NCI-H1092 (cell line): ENCODE data around the gene TIMM29.
"Not testable (repeated sequence)": the region's sequence is repeated elsewhere in the genome, so short reads cannot be mapped to it uniquely, and the experiment has no call there.

Experiments used
- DNase-seq: peaks from one replicate; lab custom pipeline; 2025; lab: John Stamatoyannopoulos, UW

Gene TIMM29

GRCh38 chr19:10912619-10913018 is 16.0 kb upstream of the TIMM29 start:
- no peak for DNase-seq

GRCh38 chr19:10913716-10914340 is 14.8 kb upstream of the TIMM29 start:
- DNase-seq: no peak

GRCh38 chr19:10915130-10916091 is 13.2 kb upstream of the TIMM29 start:
- no peak for DNase-seq

- no peak for DNase-seq
These were observed 12.0 kb upstream of the TIMM29 start for GRCh38 chr19:10916602-10917001.

GRCh38 chr19:10918359-10918758 is 10.3 kb upstream of the TIMM29 start:
- DNase-seq: no peak

- no peak for DNase-seq
These were observed 9.0 kb upstream of the TIMM29 start for GRCh38 chr19:10919352-10920287.

- no peak for DNase-seq
These were observed 8.3 kb upstream of the TIMM29 start for GRCh38 chr19:10920288-10920655.

- DNase-seq: no peak
These were observed 7.8 kb upstream of the TIMM29 start for GRCh38 chr19:10920781-10921180.

- no peak for DNase-seq
These were observed 7.3 kb upstream of the TIMM29 start for GRCh38 chr19:10921199-10921909.

GRCh38 chr19:10921910-10922637 is 6.5 kb upstream of the TIMM29 start:
- no peak for DNase-seq

- no peak for DNase-seq
These were observed 6.0 kb upstream of the TIMM29 start for GRCh38 chr19:10922638-10923014.

GRCh38 chr19:10923260-10924112 is 5.1 kb upstream of the TIMM29 start:
- DNase-seq: no peak

- no peak for DNase-seq
These were observed 4.0 kb upstream of the TIMM29 start for GRCh38 chr19:10924597-10924996.

- no peak for DNase-seq
These were observed 665 bp upstream of the TIMM29 start for GRCh38 chr19:10927730-10928562.

GRCh38 chr19:10929402-10929794 is 787 bp downstream of the TIMM29 start:
- DNase-seq: no peak

GRCh38 chr19:10935371-10936059 is 6.9 kb downstream of the TIMM29 start:
- no peak for DNase-seq

GRCh38 chr19:10936661-10937084 is 8.1 kb downstream of the TIMM29 start:
- peak; percentile 73 for DNase-seq

GRCh38 chr19:10941649-10942048 is 13.0 kb downstream of the TIMM29 start:
- DNase-seq: not testable (repeated sequence)
